HuH-7.5 (cell line): ENCODE measurements around the gene NCBP1.
"Not testable (repeated sequence)": the region's sequence is repeated elsewhere in the genome, so short reads cannot be mapped to it uniquely, and the experiment has no call there.

Experiments used
- DNase-seq: peaks from one replicate; pipeline ENCODE4 v3.0.0; 2011; ENCODE audit warnings: low spot score

The NCBP1 gene, protein sequence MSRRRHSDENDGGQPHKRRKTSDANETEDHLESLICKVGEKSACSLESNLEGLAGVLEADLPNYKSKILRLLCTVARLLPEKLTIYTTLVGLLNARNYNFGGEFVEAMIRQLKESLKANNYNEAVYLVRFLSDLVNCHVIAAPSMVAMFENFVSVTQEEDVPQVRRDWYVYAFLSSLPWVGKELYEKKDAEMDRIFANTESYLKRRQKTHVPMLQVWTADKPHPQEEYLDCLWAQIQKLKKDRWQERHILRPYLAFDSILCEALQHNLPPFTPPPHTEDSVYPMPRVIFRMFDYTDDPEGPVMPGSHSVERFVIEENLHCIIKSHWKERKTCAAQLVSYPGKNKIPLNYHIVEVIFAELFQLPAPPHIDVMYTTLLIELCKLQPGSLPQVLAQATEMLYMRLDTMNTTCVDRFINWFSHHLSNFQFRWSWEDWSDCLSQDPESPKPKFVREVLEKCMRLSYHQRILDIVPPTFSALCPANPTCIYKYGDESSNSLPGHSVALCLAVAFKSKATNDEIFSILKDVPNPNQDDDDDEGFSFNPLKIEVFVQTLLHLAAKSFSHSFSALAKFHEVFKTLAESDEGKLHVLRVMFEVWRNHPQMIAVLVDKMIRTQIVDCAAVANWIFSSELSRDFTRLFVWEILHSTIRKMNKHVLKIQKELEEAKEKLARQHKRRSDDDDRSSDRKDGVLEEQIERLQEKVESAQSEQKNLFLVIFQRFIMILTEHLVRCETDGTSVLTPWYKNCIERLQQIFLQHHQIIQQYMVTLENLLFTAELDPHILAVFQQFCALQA

DNA sequence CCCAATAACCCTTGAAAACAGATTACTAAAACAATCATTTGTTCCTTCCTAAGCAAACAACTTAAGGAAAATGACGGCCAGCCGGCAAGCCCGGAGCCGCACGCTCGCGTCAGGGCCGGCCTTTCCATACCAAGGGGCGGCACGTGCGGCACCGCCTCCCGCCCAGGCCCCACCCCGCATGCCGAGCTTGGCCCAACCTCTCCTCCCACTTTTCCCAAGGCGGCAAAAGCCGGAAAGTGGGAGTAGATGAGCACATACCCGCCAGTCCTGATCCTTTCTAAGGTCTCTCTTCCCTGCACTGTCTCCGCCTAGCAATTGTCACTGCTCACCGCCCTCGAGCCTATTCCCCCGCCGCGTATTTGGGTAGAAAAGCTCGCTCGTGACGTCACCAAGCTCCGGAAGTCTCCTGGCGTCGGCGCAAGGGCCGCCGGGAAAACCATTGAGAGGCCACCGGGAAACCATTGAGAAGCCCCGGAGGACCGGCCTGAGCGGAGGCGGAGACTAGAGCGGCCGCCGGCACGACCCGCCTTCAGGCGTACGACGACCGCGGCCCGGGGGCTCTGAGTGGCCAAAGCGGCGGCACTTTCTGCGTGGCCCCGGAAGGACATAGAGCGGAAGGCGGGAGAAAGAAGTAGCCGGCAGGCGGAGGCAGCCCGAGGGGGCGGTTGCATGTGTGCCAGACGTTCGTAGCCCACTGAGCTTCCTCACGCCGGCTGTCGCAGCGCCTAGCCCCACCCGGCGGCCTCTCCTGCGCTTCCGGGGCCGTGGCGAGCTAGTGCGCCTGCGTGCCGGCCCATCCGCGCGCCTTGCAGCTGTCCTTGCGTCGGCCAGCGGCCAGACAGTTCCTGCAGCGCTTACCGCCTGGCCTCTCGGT is at the start of gene NCBP1, which contains the start of gene TSTD2:
Gene NCBP1 (plus strand): TSS at position 837 of the 874 bp plus-strand sequence. CDS start 61 bp downstream, outside the sequence.
Gene TSTD2 (minus strand): TSS at position 384 of the 874 bp plus-strand sequence. CDS start 5,806 bp downstream, outside the sequence.
- peak; percentile 80 for DNase-seq

DNA sequence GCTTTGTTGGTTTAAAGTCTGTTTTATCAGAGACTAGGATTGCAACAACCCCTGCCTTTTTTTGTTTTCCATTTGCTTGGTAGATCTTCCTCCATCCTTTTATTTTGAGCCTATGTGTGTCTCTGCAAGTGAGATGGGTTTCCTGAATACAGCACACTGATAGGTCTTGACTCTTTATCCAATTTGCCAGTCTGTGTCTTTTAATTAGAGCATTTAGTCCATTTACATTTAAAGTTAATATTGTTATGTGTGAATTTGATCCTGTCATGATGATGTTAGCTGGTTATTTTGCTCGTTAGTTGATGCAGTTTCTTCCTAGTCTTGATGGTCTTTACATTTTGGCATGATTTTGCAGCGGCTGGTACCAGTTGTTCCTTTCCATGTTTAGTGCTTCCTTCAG is 48.8 kb upstream of the NCBP1 start:
- not testable (repeated sequence) for DNase-seq

DNA sequence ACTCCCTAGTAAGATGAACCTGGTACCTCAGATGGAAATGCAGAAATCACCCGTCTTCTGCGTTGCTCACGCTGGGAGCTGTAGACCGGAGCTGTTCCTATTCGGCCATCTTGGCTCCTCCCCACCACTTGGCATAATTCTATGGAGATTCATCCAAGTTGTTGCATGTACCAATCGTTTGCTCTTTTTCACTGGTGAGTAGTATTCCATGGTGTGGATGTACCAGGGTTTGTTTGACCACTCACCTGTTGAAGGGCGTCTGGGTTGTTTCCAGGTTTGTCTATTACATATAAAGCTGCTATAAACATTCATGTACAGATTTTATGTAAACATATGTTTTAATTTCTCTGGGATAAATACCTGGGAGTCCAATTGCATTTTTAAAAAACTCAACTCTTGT is 46.7 kb upstream of the NCBP1 start:
- not testable (repeated sequence) for DNase-seq

DNA sequence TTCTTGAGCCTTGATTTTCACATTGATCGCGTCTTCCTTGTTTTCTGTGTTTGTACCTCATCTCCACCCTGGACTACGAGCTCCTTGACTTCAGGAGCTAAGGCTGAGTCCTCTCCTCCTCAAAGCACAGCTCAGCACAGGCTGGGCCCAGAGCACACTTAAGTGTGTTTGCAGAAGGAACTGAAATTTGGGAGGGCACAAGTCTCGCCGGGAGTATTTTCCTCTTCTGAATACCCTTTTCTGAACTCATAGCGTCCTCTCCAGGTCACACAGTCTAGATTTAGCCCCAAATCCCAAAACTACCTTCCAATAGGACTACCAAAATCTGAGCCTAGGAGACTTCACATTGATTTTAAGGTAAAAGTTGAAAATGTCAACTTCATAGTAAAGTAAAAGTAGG is 42.1 kb upstream of the NCBP1 start:
- DNase-seq = no peak

DNA sequence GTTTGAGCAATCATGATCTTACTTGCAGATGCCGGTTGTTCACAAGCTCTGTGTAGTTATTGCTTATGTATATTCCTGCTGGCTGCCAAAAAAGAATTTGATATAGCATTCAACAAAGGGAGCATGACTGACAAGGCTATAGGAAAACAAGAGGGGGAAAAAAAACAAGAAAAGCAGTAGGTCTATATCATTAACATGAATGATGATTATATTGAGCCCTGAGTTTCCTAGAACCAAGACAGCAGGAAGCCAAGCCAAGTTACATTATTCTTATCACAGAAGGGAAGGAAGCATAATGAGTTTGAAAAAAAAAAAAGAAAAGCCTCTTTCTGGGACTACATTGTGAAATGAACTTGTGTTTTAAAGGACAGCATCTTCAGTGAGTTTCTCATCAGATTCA is 41.5 kb upstream of the NCBP1 start:
- DNase-seq = no peak

DNA sequence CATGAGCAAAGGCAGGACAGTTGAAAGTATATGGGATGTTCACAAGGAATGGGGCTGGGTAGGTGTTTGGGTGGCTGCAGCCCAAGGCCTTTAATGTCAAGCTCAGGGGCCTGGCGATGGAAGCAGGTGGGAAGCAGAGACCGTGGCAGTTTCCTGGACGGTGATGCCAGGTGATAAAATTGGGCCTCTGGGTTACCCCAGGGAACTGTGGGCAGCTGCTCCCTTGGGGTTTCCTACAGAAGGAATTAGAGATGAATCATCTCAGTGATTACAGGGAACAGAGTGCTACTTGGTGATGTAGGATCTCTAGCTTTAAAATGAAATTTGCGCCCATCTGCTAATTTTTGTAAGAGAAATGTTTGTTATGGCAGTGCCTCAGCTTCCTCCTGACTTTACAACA is 39.7 kb upstream of the NCBP1 start:
- no peak for DNase-seq

DNA sequence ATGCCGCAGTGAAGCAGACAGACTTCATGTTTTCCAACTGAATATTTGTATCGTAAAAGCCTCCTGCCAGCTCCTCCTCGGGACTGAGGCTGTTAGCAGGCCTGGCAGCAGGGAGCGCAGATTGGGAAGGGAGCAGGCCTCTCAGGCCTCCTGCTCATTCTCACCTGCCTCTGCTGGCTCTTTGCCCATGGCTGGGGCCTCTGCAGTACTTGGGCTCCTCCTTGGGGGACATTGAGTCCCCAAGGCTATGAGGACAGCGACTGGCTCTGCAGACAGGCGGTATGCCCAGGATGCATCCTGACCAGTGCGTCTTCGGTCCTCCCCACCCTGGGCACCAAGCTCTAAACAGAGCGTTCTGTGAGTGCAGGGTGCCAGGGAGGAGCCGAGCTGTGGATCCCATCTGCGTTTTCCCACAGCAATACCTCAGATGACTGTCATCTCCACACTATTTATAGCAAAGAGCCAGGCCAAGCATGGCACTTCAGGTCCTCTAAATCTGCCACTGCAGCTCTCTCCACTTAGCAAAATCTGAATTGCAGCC is 39.2 kb upstream of the NCBP1 start:
- no peak for DNase-seq

DNA sequence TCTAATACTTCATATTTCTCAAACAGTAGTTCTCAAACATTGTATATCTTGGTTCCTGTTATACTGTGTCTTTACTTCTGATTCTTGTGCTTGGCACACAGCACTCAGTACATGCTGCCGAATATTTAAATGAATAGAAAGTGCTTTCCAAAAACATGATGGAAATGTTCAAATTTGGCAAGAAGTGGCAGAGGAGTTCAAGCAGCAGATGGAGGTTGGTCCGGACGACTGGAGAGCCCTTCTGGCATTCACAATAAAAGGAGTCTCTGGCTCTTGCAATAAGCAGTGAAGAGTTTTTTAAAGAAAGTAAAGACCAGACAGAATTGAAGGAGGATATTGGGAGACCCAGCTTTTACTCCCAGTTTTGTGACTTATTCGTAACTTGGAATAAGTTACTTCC is 36.7 kb upstream of the NCBP1 start:
- DNase-seq = no peak

DNA sequence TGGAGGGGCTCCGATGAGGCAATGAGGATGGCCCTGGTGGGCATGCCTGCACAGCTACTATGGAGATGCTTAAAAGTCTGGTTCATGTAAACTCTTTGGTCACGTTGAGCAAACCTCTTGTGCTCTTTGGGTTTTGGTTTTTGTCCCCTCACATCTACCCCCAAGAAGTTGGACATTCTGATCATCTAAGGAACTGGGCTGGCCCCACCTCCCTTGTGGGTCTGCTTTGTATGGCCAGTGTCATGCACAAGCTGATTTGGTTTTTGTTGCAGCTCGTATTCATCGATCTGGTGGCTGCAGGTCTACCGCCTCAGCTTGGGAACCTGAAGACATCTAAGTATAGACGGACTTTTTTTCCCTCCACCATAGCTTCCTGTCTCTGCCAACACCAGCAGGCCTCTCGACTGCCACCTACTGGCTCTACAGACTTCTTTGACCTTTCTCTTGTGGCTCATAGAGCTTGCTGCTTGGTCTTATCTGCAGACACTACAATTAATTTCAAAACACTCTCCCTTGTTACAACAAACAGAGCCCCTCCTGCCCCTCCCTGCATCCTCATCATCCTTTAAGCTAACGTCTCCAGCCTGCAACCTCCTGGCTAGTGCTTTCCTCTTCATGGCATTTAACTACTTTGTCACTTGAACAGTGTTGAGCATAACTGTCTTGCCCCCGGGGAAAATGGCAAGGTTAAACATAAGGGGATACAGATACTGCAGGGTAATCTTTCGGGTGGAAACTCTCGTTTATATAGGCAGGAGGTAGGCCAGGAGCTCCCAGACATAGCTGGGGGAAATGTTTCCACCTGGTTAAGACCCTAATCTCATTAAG is 34.9 kb upstream of the NCBP1 start:
- DNase-seq = peak; percentile 53

DNA sequence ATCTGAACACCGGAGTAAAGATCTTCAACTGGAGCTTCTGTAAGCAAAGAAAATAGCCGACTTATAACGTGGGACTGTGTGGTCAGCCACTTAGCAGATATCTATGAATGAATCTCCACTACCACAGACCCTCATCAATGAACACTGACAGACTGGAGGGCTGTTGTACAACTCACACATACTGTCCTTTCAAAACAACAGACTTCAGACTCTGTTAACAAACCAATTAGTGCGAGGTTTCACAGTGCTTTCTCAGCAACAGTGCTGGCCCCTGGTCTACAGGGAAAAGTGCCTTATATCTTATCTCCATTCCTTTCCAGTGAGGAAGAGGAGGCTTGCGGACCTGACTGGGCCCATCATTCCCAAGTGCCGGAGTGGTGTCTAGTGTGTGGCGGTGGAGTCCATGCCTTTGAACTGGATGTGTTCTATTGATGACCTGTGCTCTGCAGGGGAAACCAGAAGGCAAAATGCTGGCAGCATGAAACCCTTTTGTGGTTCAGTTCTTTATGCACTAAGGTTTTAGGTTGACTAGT is 34.2 kb upstream of the NCBP1 start:
- DNase-seq = no peak

DNA sequence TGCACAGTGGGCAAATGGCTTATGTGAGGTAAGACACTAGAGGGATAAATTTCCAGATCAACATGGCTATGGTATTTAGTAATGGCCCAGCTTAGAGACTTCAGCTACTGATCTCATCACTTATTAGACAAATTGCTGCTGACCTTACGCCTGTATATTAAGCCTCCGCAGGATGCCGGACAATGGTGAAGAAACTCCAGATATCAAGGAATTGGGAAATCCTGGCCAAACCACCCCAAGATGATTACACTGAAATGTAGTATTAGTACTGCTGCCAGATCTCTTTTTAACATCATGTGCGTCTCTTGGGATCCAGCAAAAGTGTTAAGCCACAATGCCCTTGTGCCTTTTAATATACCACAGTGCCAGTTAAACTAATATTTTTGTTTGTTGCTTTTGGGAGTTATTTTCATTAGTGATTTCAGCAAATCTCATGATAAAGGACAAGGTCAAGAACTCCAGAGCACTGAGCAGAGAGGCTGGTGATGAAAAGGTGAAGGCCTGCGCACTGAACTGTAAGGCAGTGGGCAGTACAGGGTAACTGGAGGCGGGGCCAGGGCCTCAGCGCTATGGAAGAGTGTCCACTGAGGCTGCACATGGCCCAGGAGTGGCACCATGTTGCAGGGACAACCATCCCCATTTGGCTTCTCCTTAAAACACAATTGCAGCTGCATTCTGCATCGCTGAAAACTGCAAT is 32.9 kb upstream of the NCBP1 start:
- no peak for DNase-seq

DNA sequence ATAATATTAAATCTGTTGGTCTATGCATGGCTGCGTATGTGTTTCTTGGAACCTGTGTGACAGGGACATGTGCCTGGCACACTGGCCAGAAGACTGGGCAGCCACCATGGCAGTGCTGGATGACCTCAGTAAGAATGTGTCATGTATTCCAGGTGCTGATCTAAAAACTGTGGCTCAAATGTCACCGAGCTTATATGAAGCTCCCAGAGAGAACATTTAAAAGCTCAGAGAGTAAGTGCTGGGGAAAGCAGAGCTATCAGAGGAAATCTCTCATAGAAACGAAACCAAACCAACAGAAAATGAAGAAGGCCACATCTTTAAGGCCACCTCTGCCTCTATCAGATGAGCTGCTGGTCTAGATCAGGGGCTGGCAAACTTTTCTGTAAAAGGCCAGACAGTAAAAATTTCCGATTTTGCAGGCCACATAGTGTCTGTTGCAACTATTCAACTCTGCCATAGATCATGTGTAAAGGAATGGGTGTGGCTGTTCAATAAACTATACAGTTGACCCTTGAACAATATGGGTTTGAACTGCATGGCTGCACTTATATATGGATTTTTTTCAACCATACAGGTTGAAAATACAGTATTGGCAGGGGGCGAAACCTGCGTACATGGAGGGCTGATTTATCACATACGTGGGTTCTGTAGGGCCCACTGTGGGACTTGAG is 32.3 kb upstream of the NCBP1 start:
- DNase-seq = no peak

DNA sequence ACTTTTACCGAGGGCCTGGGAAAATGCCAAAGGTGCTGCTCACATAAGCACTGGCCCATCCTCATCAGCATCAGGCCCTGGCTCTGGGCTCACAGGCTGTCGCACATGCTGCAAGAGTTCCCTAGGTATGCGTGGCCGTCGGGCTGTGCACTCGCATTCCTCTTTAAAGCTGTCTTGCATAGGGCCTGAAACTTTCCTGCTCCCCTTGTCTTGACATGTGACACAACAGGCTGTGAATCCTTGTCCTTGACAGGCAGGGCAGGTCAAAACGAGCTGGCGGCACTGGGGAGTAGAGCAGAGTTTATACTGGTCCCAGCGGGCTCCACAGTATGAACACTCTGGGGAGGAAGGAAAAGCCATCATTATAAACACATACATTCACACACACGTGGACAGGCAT is 31.2 kb upstream of the NCBP1 start:
- no peak for DNase-seq

DNA sequence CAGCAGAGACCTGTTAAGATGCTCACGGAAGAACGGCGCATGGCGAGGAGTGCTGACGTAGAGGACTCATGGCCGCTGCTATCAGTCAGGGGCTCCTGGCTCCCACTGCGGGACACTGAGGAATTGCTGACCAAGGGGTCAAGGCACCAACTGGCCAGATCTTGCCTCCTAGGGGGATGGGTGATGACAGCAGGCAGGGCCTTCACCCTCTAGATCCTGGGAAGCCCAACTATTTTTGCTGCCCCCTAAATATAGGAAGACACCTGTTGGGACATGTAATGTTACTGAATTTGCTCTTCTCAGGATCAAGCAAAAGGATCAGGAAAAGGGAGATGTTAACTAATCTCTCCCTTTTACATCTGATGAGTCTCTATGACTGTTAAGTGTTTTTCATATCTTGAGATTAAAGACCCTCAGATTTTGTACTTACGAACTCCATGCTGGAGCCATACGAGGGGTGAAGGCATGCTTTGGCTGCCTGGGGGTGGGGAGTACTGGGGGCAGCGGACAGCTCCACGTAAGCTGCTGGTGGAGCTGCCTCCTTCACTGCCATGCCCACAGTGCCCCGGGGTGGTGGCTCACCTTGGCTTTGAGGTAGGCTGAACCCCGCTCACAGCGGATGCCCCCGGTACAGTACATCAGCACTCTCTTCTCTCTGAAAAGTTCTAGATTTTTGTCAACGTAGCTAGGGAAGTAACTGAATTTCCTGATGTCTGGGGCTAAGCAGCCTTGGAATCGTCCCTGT is 28.5 kb upstream of the NCBP1 start:
- no peak for DNase-seq

DNA sequence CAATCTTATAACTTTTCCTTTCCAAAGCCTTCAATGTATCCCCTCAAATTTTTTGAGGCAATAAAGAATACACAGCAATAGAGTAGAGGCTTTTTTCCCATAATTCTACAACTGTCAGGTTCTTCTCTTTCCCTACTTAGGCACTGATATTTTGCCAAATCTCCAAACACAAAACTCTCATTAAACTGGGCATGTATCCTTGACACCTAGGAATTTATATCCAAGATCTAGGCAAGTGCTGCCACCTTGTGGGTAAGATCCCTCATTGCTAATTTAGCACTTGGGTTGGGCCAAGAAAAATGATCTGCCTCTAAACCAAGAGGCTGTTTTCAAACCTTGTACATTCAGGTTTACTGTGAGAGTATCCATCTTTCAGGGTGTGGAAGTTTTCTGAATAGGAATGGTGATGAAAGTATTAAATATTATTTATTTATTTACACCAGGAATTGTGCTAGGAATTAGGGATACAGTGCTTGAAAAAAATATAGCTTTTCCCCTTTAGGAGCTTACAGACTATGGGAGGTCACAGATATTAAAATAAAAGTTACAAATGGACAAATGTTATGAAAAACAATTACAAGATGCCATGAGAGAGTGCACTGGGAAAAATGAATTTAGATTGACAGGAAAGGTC is 18.1 kb upstream of the NCBP1 start:
- peak; percentile 29 for DNase-seq

DNA sequence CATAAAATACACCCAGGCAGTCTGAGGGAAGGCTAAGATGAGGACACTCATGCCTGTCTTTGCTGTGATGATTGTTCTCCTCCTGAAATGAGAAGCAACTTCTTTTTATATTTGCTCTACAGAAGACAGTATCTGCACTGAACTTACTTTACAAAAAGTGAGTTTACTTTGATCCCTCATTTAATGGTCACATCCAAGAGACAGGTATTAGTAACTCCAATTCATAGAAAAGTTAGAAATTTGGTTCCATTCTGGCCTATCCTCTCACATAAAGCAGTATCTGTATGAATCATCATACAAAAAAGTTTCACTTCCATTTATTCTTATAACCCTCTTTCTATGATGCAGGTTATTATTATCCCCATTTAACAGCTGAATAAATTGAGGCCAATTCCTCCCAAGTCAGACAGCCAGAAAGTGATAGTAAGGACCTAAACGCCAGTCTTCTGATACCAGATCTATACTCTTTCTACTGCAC is 15.6 kb upstream of the NCBP1 start:
- no peak for DNase-seq

DNA sequence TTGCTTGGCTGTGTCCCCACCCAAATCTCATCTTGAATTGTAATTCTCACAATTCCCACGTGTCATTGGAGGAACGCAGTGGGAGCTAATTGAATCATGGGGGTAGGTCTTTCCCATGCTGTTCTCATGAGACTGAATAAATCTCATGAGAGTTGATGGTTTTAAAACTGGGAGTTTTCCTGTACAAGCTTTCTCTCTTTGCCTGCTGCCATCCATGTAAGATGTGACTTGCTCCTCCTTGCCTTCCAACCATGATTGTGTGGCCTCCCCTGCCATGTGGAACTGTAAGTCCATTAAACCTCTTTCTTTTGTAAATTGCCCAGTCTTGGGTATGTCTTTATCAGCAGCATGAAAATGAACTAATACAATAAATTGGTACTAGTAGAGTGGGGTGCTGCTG is 13.6 kb upstream of the NCBP1 start:
- not testable (repeated sequence) for DNase-seq

DNA sequence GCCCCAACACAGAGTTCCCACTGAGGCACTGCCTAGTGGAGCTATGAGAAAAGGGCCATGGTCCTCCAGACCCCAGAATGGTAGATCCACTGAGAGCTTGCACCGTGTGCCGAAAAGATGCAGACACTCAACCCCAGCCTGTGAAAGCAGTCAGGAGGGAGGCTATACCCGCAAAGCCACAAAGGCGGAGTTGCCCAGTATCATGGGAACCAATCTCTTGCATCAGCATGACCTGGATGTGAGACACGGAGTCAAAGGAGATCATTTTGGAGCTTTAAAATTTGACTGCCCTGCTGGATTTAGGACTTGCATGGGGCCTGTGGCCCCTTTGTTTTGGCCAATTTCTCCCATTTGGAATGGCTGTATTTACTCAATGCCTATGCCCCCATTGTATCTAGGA is 11.1 kb upstream of the NCBP1 start:
- DNase-seq = not testable (repeated sequence)
